DOHH2 (cell line): Measurements from ENCODE around the gene MBD2.

Source experiments
- H3F3A ChIP-seq: fragments of 200-600 bp; sonication (generic), shearing (Covaris generic); 2 replicates; pipeline ENCODE4 v1.6.0; 2016; ENCODE audit warnings: antibody characterized with exemption, mild to moderate bottlenecking; ENCODE audit not compliant: control insufficient read depth, insufficient read depth
- H3K27ac ChIP-seq: fragments of 200-600 bp; sonication (generic); 2 replicates; pipeline ENCODE4 v1.5.1; 2014; ENCODE audit warnings: low read depth, mild to moderate bottlenecking, low read length, moderate library complexity
- H3K27me3 ChIP-seq: fragments of 200-600 bp; sonication (generic); 2 replicates; pipeline ENCODE4 v1.6.1; 2014; ENCODE audit warnings: mild to moderate bottlenecking, low read length, mixed read lengths; ENCODE audit not compliant: control insufficient read depth
- H3K36me3 ChIP-seq: fragments of 200-600 bp; sonication (generic); 2 replicates; pipeline ENCODE4 v1.6.1; 2014; ENCODE audit warnings: mild to moderate bottlenecking, low read length, moderate library complexity, mixed read lengths; ENCODE audit not compliant: control insufficient read depth
- H3K4me1 ChIP-seq: fragments of 200-600 bp; sonication (generic); 2 replicates; pipeline ENCODE4 v1.6.1; 2014; ENCODE audit warnings: mild to moderate bottlenecking, low read length, mixed read lengths; ENCODE audit not compliant: control insufficient read depth
- H3K4me2 ChIP-seq: fragments of 200-600 bp; sonication (generic); 2 replicates; pipeline ENCODE4 v1.6.0; 2014; ENCODE audit warnings: mild to moderate bottlenecking, low read length, moderate library complexity
- H3K4me3 ChIP-seq: fragments of 200-600 bp; sonication (generic); 2 replicates; pipeline ENCODE4 v1.5.1; 2014; ENCODE audit warnings: mild to moderate bottlenecking, low read length, mixed read lengths
- H3K79me2 ChIP-seq: fragments of 200-600 bp; sonication (generic); 2 replicates; pipeline ENCODE4 v1.6.1; 2014; ENCODE audit warnings: mild to moderate bottlenecking, low read length, mixed read lengths; ENCODE audit not compliant: control insufficient read depth
- H3K9me2 ChIP-seq: fragments of 200-600 bp; sonication (generic); replicated peaks from 2 replicates; pipeline ENCODE4 v1.6.1; 2014; ENCODE audit warnings: mild to moderate bottlenecking, low read length, mixed read lengths; ENCODE audit not compliant: control insufficient read depth
- H3K9me3 ChIP-seq: fragments of 200-600 bp; sonication (generic); 2 replicates; pipeline ENCODE4 v1.6.1; 2014; ENCODE audit warnings: antibody characterized with exemption, low read length, mixed read lengths; ENCODE audit not compliant: control insufficient read depth, insufficient read depth
- H4K20me1 ChIP-seq: fragments of 200-600 bp; sonication (generic); 2 replicates; pipeline ENCODE4 v1.6.0; 2014; ENCODE audit warnings: low read depth, mild to moderate bottlenecking, antibody characterized with exemption, low read length, moderate library complexity; ENCODE audit not compliant: control insufficient read depth, insufficient read depth
- CTCF ChIP-seq: fragments of 200-600 bp; sonication (generic); IDR thresholded peaks from one replicate; pipeline ENCODE4 v1.5.1; 2014; ENCODE audit warnings: antibody characterized with exemption, mild to moderate bottlenecking, low read depth, low read length; ENCODE audit not compliant: poor library complexity, severe bottlenecking
- EZH2phosphoT487 ChIP-seq: fragments of 200-600 bp; sonication (generic); IDR thresholded peaks from 2 replicates; pipeline ENCODE4 v1.6.1; 2017; ENCODE audit warnings: borderline replicate concordance, mild to moderate bottlenecking, antibody characterized with exemption, low read length, moderate library complexity, mixed read lengths

The MBD2 gene

GRCh38 chr18:54215069-54215468 is 9.4 kb downstream of the MBD2 start:
- Histone ChIP-seq H3K27me3 (no peaks in the 10 kb centered on the region), H3K9me3 (no peaks in the 10 kb centered on the region), H4K20me1 (peaks cover 9% of the 10 kb centered on the region; the same call in 1 of the 2 replicates), H3K36me3 (peaks cover 71% of the 10 kb centered on the region), H3F3A (peaks cover 22% of the 10 kb centered on the region), H3K9me2 (no peaks in the 10 kb centered on the region), H3K4me3 (no peak overlapping the region), H3K4me2 (peak overlapping the region; percentile 43), H3K79me2 (peaks cover 100% of the 10 kb centered on the region), H3K27ac (peak overlapping the region; percentile 18; the same call in 1 of the 2 replicates), H3K4me1 (peaks cover 92% of the 10 kb centered on the region)
- TF ChIP-seq CTCF = no peak
- TF ChIP-seq EZH2phosphoT487 = no peak

GRCh38 chr18:54210463-54210862 is 14.0 kb downstream of the MBD2 start:
- H3K27me3 ChIP-seq = no peaks in the 10 kb centered on the region
- TF ChIP-seq EZH2phosphoT487 = no peak
- TF ChIP-seq CTCF = no peak
- H3K36me3 ChIP-seq = peaks cover 67% of the 10 kb centered on the region
- H3F3A ChIP-seq = no peaks in the 10 kb centered on the region
- H3K9me3 ChIP-seq = no peaks in the 10 kb centered on the region
- H3K4me3 ChIP-seq = no peak overlapping the region
- H3K9me2 ChIP-seq = no peaks in the 10 kb centered on the region
- peak overlapping the region; percentile 21 for H3K27ac ChIP-seq
- H3K4me1 ChIP-seq = peaks cover 90% of the 10 kb centered on the region
- H4K20me1 ChIP-seq = peaks cover 27% of the 10 kb centered on the region; the same call in 1 of the 2 replicates
- peak overlapping the region; percentile 46 for H3K4me2 ChIP-seq
- peaks cover 100% of the 10 kb centered on the region for H3K79me2 ChIP-seq

DNA sequence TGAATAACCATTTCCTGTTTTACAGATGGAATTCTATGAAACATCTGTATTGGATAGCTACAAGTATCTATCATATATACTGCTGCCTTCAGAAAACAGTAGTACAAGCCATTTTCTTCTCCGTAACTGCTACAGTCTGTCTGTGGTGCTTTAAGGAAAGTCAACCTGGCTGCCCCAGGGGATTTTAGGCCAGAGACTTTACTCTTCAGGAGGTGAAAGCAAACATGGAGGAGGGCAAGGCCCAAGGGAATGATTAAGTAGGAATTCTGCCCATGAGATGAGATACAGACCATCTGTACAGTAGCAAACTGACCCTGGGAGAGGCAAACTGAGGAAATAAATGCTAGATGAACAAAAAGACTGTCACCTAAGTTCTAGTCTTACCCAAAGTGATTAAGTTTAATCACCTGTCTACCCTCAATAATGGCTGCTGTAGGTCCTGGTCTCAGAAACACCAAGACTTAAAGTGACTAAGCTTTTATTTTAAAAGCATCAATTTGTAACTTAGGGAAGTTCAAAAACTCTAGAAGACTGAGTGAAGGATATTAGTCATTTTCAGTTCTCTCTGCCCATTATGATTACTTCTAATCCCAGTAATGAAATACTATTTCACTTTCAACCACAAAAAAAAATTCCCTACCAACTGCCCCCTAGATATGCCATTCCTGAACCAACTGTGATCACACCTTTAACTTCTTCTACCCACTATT is 14.8 kb downstream of the MBD2 start:
- Histone ChIP-seq H3K79me2 (peaks cover 100% of the 10 kb centered on the region), H3K36me3 (peaks cover 67% of the 10 kb centered on the region), H3K4me2 (peak overlapping the region; percentile 21; the same call in 1 of the 2 replicates), H3K4me1 (peaks cover 87% of the 10 kb centered on the region), H3K4me3 (no peak overlapping the region), H3K27ac (peak overlapping the region; percentile 1; the same call in 1 of the 2 replicates), H3K9me2 (no peaks in the 10 kb centered on the region), H3F3A (no peaks in the 10 kb centered on the region), H3K27me3 (no peaks in the 10 kb centered on the region), H4K20me1 (peaks cover 27% of the 10 kb centered on the region; the same call in 1 of the 2 replicates), H3K9me3 (no peaks in the 10 kb centered on the region)
- no peak for TF ChIP-seq CTCF
- TF ChIP-seq EZH2phosphoT487 = no peak
